MG63 (cell line): ENCODE data around the gene OSM. TPM values are rescaled to one million over a fixed set of nuclear protein-coding genes. Genes with fewer than 3 reads are reported as not detected.
A peak's percentile ranks its signal among the peaks of the same experiment; 100 is the strongest.

Experiments used
- DNase-seq: peaks from one replicate; pipeline ENCODE4 v3.0.0-alpha.2; 2020
- H3K27me3 ChIP-seq: fragments of 250-450 bp; sonication (Bioruptor Pico); 2 replicates; pipeline ENCODE4 v1.5.1; 2020; ENCODE audit warnings: mild to moderate bottlenecking, moderate library complexity
- H3K36me3 ChIP-seq: fragments of 250-450 bp; sonication (Bioruptor Pico); 2 replicates; pipeline ENCODE4 v1.5.1; 2020; ENCODE audit warnings: mild to moderate bottlenecking, moderate library complexity
- H3K4me3 ChIP-seq: fragments of 250-450 bp; sonication (Bioruptor Pico); 2 replicates; pipeline ENCODE4 v1.5.1; 2020; ENCODE audit warnings: mild to moderate bottlenecking, moderate library complexity
- H3K9me3 ChIP-seq: fragments of 250-450 bp; sonication (Bioruptor Pico); 2 replicates; pipeline ENCODE4 v1.5.1; 2020; ENCODE audit warnings: mild to moderate bottlenecking, moderate library complexity
- total RNA-seq: library from RNA; depleted of rRNA; stranded (reverse); fragments of >200 nt; shearing (Covaris generic); gene quantifications from 2 replicates; pipeline ENCODE4 v1.2.3, GENCODE V29; 2014; ENCODE audit warnings: low replicate concordance; rRNA removed

The OSM gene
- total RNA-seq = not detected in 2 replicates

DNA sequence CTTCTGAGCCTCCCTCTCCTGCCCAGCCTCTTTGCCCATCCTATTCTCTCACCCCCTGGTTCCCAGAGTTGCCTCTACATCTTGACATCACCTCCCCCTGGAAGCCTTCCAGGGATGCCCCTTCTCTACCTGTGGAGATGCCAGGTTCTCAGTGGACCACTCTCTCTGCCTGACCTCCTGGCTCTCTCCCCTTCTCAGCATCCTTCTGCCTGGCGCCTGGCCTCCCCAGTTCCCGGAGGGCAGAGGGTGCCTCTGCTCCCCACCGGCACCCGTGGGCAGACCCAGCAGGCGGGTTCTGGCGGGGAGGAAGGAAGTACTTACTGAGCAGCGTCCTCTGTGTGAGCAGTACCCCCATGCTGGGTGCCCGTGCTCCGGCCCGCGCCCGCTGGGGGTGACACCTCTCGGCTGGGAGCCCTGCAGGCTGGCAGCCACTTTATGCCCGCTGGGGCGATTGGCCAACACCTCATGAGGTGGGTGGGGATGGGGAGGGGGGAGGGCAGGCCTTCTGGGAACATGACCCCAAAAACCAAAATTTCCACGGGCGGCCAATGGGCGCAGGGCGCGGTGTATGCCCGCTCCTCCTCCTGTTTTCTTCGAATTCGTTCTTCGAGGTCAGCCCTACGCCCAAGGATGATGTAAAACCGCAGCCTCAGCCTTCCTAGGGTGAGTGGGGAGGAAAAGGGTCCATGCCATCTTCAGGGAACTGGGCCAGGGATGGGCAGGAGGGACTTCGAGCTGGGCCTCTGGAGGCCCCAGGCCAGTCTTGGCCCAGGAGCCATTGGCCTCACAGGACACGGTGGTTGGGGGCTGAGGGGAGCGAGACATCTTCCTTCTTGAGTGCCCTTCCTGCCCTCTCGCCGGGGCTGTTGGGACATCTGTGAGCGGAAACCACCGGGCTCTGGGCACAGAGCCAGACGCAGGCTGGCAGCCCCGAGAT, at the start of gene OSM:
Gene OSM, minus strand, starts transcription at position 407 of the 937 bp plus-strand sequence. Its CDS starts 52 bp downstream, at position 355.
- Histone ChIP-seq H3K36me3 (no peaks in the 10 kb centered on the region), H3K9me3 (no peaks in the 10 kb centered on the region), H3K4me3 (no peak within 1 kb of the TSS), H3K27me3 (no peaks in the 10 kb centered on the region)
- DNase-seq = no peak

DNA sequence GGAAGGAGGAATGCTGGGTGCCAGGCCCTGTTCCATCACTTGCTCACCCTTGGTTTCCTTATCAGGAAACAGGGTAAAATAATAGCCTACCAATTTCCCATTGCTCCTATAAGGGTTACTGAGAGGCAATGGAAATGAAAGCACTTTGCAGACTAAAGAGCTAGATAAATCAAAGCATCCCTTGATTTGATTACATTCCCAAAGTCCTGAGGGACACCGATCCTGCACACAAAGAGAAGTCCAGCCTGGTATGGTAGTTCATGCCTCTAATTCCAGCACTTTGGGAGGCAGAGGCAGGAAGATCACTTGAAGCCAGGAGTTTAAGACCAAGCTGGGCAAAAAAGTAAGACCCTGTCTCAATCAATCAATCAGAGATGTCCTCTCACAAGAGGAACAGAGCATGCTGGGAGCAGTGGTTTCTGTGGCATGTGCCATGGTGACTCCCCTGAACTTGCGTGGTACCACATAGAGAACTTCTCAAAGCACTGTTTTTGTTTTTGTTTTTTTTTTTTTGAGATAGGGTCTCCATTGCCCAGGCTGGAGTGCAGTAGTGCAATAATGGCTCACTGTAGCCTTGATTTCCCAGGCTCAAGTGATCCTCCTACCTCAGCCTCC, 49.4 kb upstream of the OSM start:
- no peaks in the 10 kb centered on the region for H3K27me3 ChIP-seq
- no peak for DNase-seq
- H3K4me3 ChIP-seq = no peak overlapping the region
- peaks cover 11% of the 10 kb centered on the region for H3K36me3 ChIP-seq
- H3K9me3 ChIP-seq = no peaks in the 10 kb centered on the region

DNA sequence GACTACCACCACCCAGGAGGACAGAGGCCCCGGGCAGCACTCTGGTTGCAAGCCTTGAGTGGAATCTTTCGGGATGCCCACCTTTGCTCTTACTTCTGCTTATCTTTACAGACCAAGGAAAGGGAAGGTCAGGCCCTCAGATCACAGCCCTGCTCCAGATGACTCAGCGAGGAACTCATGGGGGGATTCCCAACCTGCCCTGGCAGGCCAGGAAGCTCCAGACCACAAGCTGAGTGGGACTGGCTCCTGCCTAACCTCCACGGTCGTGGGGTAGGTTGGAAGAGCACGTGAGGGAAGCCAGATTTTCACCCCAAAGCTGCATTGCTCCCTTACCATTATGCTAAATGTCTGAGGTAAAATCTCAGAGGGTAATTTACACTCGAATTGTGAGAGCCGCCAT, 48.3 kb upstream of the OSM start:
- Histone ChIP-seq H3K4me3 (no peak overlapping the region), H3K27me3 (no peaks in the 10 kb centered on the region), H3K36me3 (peaks cover 6% of the 10 kb centered on the region), H3K9me3 (no peaks in the 10 kb centered on the region)
- peak; percentile 31 for DNase-seq

DNA sequence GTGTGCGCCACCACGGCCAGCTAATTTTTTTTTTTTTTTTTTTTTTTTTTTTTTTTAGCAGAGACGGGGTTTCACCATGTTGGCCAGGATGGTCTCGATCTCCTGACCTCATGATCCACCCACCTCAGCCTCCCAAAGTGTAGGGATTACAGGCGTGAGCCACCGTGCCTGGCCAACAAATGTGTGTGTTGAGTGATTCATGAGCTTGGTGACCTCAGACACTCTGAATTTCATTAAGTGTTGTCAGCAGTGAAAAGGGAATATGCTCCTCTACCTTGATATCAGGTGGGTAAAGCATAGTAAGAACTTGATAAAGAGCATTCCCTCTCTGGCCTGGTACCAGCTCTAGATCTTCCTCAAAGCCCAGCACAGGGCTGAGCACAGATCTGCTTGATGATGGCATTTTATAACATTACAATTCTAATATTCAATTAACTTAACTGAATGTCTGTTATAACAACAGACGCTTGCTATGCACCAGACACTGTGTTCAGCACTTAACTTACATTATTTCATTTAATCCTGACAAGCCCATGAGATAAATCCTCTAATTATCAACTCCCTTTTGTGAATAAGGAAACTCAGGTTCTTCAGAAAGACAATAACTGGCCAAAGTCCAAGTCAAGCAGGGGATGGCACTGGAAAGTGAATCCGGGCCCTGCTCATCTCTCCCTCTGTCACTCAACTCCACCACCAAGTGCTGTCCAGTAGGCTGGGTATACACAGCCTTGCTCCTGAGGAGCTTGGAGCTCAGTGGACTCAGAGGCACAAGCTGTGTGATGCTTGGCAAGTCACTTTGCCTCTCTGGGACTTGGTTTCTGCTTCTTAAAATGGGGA, 47.1 kb upstream of the OSM start:
- Histone ChIP-seq H3K9me3 (no peaks in the 10 kb centered on the region), H3K36me3 (peaks cover 4% of the 10 kb centered on the region), H3K27me3 (no peaks in the 10 kb centered on the region), H3K4me3 (no peak overlapping the region)
- no peak for DNase-seq

DNA sequence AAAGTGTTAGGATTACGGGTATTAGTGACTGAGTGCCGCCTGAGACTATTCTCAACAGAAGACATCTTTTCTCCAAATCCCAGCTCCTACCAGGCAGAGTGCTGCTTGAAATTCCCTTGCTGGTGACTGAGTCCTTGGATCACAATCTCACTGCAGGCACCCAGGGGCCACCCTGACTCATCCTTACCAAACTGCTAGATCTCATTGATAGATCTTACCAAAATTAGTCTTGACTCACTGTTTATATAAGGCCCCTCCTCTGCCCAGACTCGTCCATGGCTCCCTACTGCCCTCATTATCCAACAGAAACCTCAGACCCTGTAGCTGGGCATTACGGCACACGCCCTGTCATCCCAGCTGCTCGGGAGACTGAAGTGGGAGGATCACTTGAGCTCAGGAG, 45.4 kb upstream of the OSM start:
- Histone ChIP-seq H3K36me3 (peaks cover 4% of the 10 kb centered on the region), H3K27me3 (no peaks in the 10 kb centered on the region), H3K9me3 (no peaks in the 10 kb centered on the region), H3K4me3 (no peak overlapping the region)
- peak; percentile 93 for DNase-seq

DNA sequence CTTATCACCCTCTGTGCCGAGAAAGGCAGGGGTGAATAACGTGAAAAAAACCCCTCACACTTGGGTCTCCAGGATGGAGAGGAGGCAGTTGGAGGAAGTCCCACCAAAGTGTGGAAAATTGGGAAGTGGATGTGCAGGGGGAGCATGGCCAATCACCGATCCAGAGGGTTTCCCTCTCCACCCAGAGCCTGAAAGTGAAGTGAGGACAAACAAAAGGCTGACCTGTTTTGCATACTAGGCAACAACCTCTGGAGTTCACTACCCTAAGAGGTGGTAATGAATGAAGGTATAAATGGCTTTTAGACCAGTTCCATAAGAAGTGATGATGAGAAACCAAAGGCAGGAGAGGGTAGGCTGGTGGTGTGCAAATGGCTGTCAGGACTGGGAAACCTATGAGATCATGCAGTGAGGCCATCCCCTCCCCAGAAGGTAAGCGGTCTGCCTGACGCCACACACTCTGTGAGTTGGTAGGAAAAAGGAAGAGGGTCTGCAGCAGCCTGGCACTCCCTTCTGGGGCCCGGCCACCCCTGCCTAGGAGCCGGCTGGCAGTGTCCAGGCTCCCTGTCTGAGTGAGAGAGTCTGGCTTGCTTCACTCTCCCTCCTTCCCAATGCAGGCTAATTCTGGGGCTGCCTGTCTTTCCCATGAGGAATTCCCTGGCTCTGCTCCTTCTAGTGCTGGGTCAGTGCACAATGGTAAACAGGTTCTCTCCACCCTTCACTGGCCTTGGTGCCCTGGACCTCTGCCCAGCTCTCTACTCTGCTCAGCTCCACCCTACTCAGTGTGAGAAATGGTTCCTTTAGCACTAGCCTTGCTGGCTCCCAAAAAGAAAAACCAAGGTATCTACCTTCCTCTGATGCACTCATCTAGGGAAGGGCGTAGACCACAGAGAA, 44.5 kb upstream of the OSM start:
- no peaks in the 10 kb centered on the region for H3K9me3 ChIP-seq
- DNase-seq = peak; percentile 94
- H3K36me3 ChIP-seq = peaks cover 4% of the 10 kb centered on the region
- peak overlapping the region; percentile 7; the same call in 1 of the 2 replicates for H3K4me3 ChIP-seq
- no peaks in the 10 kb centered on the region for H3K27me3 ChIP-seq

DNA sequence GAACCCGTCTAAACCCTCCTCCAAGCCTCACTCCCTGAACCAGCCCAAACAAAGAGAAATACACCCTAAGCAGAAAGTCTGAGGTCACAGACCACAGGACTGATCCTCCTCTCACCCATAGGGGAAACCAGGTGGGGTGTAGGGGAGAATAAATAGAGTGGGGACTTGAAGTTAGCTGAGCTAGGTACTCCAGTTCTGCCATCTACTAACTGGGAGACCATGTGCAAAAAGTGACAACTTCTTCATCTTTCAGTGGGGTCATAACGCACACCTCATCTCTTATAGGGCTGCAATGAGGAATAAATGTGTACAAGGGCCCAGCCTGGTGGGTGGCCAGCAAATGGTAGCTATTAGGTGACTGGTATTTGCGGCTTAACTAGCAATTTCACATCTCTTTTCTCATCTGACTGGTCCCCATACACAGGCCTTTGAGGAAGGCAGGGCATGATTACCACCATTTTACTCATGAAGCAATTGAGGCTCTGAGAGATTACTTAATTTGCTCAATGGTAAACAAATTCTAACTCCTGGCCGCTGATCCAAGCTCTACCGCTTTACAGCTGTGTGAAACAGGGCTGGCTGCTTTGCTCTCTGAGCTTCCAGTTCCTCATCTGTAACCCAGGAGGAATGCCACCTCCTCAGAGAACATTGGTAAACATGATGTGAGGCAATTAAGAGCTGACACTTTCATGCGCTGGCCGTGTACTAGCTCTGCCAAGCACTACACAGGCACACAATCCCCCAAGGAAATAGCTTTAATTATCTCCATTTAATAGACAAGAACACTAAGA, 43.5 kb upstream of the OSM start:
- Histone ChIP-seq H3K4me3 (no peak overlapping the region), H3K27me3 (no peaks in the 10 kb centered on the region), H3K9me3 (no peaks in the 10 kb centered on the region), H3K36me3 (no peaks in the 10 kb centered on the region; the same call in 1 of the 2 replicates)
- DNase-seq = peak; percentile 71

DNA sequence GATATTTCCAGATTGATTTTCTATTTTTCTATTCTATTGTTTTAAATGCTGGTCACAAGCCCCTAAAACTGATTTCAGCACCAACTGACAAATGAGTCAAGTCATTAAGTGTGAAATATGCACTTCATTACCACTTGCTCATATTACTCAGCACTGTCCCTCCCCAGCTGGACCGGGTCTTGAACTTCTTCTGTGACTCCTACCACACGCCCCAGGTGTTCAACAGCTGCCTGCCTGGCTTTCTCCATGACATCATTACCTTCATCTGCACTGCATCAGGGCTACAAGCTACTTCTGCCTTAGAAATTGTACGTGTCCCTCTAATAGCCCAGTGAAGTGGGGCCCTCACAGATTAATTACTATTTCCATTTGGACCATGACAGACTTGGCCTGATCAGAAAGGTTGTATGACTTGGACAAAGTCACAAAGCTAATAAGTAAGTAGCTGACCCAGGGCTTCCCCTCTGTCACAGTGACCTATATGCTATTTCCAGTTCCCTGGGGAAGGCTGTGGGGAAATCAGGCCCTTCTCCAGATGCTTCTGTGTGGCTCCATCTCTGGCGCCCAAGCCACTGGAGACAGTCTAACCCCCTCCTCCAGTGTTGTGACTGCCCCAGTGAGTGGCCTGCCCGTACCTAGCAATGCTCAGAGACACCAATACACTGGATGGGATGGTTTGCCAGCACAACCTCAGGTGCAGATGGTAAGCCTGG, 42.0 kb upstream of the OSM start:
- H3K27me3 ChIP-seq = no peaks in the 10 kb centered on the region
- peak; percentile 40 for DNase-seq
- peaks cover 3% of the 10 kb centered on the region; the same call in 1 of the 2 replicates for H3K36me3 ChIP-seq
- no peak overlapping the region for H3K4me3 ChIP-seq
- H3K9me3 ChIP-seq = no peaks in the 10 kb centered on the region

DNA sequence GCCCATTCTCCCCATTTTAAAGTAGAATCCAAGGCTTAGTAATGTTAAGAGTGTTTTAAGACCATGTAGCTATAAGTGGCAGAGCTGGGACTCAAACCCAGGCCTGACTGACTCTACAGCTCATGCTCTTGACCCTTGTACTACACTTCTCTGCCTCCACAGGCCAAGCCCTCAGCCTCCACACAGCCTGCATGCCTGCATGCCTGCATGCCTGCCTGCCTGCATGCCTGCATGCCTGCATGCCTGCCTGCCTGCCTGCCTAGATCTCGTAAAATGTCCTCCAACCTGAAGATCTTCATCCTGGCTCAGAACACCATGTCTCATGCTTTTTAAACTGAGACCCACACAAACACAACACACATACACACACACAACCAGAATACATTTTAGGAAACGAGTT, 41.4 kb upstream of the OSM start:
- Histone ChIP-seq H3K9me3 (no peaks in the 10 kb centered on the region), H3K36me3 (peaks cover 8% of the 10 kb centered on the region; the same call in 1 of the 2 replicates), H3K4me3 (no peak overlapping the region), H3K27me3 (no peaks in the 10 kb centered on the region)
- no peak for DNase-seq

DNA sequence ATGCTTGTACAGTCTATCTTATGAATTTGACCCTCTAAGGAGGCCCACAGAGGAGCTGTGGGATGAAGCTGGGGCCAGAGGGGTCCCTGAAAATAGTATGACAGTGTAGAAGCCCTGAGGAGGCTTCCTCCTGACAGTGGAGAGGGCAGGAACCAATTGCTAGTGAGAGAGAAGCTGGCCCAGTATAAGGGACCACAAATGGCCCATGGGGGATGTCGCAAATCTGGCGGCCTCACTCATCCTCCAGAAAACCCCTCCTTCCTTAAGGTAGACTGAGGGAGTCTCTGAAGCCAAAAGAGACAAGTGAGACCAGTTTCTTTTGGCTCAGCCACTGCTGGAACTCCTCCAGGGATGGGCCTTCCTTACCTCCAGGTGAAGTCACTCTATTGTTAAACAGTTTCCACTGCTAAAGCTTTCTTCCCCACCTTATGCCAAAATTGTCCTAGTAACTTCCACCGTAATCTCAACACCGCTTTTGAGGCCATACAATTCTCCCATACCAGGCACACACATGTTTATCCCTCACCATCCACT, 40.5 kb upstream of the OSM start:
- Histone ChIP-seq H3K27me3 (no peaks in the 10 kb centered on the region), H3K9me3 (no peaks in the 10 kb centered on the region), H3K4me3 (no peak overlapping the region), H3K36me3 (peaks cover 14% of the 10 kb centered on the region)
- no peak for DNase-seq

DNA sequence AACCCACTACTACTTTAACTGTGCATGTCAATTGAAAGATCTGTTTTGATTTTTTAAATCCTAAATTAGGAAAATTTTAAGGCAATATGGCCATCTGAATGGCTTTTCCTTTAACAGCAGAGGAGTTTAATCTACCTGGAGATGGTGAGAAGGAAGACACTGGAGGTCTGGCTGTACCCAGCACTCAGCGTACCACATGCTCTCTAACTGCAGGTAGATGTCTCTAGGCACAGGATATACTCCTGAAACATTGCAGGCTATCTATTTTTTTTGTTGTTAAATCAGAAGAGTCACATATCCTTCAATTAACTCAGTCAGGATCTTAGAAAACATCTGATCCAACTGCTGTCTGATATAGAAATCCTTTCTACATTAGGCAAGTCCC, 40.0 kb upstream of the OSM start:
- H3K36me3 ChIP-seq = peaks cover 14% of the 10 kb centered on the region
- no peaks in the 10 kb centered on the region for H3K9me3 ChIP-seq
- H3K4me3 ChIP-seq = no peak overlapping the region
- DNase-seq = no peak
- H3K27me3 ChIP-seq = no peaks in the 10 kb centered on the region

DNA sequence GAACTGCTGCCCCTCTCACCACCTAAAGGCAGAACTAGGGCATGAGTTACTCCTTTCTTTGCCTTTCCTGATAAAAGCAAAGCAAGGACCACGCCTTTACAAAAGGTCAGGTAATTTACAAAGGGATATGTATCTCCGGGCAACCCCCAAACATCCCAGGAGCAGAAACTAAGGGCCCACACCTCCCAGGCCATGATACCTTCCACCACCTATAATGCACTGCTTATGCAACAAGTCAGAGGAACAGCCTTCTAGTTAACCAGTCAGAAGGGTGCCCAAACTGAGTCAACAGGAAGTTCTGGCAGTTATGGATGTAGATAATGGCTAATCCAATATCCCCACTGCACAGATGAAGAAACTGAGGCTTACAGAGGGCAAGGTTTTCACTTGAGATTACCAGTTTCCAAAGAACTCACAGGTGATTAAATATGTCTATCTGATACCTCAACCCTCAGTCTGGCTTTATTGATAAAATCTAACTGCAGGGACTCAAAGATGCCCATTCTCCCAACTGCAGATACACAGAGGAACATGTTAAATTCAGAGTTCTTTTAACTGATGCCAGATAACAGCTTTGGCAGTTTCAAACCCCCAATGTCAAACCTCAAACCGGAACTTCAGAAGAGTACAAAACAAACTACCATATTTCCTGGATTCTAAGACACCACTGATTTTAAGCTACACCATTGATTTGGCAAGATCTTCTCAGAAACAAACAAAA, 39.4 kb upstream of the OSM start:
- no peaks in the 10 kb centered on the region for H3K9me3 ChIP-seq
- peaks cover 18% of the 10 kb centered on the region for H3K36me3 ChIP-seq
- no peak for DNase-seq
- no peak overlapping the region for H3K4me3 ChIP-seq
- no peaks in the 10 kb centered on the region for H3K27me3 ChIP-seq

DNA sequence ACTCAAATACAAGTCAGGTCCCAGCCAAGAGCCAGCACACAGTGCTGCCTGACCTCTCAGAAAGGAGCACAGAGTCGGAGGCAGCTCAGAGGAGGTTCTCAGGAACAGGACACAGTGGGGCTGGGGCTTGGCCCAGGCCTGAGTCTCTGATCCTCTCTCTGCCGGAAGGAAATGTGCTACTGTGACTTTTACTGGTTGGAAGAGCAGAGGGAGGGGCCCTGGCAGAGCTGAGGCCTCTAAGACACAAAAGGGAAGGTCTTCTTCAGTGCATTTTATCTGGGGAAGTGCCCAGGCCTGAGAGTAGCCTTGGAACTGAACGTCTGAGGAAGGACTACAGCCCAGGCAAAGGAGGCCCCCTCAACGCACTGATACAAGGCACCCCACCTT, 38.9 kb upstream of the OSM start:
- Histone ChIP-seq H3K9me3 (no peaks in the 10 kb centered on the region), H3K36me3 (peaks cover 22% of the 10 kb centered on the region), H3K4me3 (no peak overlapping the region), H3K27me3 (no peaks in the 10 kb centered on the region)
- DNase-seq = peak; percentile 69
